ENCODE results near the gene ANAPC16.
"Not testable (repeated sequence)": the region's sequence is repeated elsewhere in the genome, so short reads cannot be mapped to it uniquely, and the experiment has no call there.

ANAPC16 gene

DNA sequence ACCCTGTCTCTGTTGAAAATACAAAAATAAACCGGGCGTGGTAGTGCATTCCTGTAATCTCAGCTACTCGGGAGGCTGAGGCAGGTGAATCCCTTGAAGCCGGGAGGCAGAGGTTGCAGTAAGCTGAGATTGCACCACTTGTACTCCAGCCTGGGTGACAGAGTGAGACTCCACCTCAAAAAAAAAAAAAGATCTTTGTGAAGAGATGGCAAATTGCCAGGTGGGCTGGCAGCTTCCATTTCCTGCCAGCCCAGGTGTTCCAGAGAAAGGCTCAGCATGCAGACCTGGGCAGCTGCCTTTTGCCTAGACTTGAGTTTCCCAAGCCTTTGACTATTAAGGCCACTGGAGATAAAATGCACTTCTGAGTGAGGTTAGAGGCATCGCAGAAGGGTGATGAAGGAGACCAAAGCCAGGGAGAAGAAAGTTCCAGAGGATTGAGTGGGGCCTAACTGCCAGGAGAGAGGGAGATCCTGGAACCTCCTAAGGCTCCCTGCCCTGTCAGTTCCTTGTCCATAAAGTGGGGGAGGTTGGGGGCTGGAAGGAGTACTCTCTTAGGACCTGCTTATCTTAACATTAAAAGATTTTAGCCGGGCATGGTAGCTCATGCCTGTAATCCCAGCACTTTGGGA is 47.9 kb downstream of the ANAPC16 start:
- no peak for DNase-seq (ENCODE audit: low read depth)

DNA sequence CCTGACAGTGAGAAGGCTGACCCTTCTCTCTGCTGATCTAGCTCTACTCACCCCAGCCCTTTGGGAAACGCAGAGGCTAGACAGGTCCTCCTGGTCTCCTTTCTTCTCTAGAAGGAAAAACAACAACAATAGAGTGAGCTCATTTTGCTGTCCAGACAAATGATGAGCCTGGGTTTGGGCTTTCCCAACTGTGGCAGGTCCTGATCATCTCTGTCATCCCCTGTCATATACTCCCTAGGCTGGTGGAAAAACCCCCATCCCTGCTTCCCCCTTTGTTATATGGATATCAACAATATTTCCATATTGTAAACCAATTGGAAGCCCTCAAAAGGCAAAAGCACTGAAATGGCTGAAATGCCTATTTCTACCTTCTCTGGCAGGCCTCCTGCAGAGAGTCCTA is 48.7 kb downstream of the ANAPC16 start:
- no peak for DNase-seq (ENCODE audit: low read depth)

DNA sequence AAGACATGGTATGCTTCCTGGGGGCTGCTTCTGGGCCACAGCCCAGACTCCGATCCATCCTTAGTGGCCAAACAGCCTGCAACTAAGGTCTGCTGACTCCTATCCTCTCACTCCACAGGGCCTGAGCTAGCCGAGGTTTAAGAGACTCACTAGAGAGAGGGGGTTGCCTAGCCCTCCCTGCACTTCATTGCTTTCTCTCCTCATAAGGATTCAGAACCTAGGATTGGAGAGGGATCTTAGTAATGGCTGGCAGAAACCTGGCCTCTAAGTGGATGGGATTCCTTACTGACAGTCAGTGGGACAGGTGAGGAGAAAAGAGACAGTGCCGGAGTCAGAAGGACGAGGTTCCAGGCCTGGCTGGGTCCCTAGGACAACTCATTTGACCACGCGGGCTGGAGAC is 49.7 kb downstream of the ANAPC16 start:
- DNase-seq (ENCODE audit: low read depth) = no peak

DNA sequence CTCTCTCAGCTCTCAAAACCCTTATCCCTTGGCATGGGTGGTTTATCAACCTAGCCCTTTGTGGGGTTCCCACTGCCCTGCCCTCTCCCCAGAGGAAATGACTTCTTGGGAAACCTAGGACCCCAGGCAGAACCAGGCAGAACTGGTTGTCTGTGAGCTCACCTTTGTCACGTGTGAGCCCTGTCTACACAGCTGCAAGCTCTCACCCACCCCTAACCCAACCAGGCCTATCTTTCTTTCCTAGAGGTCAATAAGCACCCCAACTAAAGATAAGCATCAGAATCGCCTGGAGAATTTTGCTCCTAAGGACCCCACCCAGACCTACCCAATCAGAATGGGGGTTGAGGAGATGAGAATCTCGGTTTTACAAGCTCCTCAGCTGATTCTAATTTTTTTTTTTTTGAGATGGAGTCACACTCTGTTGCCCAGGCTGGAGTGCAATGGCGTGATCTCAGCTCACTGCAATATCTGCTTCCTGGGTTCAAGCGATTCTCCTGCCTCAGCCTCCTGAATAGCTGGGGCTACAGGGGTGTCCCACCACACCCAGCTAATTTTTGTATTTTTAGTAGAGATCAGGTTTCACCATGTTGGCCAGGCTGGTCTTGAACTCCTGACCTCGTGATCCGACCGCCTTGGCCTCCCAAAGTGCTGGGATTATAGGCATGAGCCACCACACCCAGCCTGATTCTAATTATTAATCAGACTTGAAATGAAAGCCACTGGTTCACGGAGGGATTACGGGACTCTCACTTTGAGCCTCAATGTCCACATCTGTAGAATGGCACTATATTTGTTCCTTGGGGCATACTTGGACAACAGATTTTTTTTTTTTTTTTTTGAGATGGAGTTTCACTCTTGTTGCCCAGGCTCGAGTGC is 50.4 kb downstream of the ANAPC16 start:
- no peak for DNase-seq (ENCODE audit: low read depth)

DNA sequence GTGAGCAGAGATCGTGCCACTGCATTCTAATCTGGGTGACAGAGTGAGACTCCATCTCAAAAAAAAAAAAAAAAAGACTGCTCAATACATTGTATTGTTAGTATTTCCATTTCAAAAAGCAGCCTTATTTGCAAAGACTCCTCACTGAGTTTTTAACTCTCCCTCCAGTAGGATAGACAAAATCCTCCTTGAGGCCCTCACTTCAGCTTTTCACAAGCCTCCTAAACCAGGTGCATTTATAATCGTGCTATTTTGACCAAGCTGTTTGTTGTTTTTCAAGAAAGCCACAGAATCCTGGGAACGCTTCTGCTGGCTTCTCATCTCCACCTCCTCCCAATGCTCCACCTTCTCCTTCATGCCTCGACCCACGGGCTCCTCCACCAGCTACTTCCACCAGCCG is 51.6 kb downstream of the ANAPC16 start:
- DNase-seq (ENCODE audit: low read depth) = no peak

DNA sequence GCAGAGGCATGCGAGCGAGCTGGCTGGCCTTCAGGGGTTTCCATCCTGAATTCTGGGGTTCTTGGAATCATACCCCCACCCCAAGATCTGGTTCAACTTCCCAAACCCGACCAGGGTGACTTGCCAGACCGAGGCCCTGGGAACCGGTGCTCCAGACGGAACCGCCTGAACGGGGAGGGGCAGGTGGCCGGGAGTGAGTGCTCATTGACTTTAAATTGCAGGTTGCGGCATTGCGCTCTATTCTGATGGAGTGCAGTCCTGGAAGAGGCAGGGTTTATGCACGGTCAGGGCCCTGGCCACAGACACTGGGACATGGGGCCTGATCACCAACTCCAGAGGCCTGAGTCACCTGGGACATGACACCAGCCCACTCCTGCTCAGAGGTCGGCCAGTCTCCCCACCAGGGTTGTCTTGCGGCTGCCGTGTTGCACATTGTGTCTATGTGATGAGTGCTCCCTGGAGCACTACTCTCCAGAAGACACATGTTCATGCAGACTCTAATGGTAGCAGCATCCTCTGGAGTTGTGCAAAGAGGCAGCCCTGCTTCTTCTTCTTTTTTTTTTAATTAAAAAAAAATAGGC is 52.1 kb downstream of the ANAPC16 start:
- no peak for DNase-seq (ENCODE audit: low read depth)

DNA sequence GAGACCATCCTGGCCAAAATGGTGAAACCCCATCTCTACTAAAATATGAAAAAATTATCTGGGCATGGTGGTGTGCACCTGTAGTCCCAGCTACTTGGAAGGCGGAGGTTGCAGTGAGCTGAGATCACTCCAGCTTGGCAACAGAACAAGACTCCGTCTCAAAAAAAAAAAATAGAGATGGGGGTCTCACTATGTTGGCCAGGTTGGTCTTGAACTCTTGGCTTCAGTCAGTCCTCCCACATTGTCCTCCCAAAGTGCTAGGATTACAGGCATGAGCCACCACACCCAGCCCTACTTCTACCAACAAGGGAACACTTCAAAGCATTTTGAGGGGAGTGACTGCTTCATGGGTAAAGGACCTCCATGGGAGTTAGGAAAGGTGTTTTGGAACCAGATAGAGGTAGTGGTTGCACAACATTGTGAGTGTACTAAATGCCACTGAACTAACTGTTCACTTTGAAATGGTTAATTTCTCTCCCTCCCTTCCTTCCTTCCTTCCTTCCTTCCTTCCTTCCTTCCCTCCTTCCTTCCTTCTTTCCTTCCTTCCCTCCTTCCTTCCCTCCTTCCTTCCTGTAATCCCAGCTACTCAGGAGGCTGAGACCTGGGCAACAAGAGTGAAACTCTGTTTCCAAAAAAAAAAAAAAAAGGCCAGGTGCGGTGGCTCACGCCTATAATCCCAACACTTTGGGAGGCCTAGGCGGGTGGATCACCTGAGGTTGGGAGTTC is 52.8 kb downstream of the ANAPC16 start:
- not testable (repeated sequence) for DNase-seq (ENCODE audit: low read depth)

DNA sequence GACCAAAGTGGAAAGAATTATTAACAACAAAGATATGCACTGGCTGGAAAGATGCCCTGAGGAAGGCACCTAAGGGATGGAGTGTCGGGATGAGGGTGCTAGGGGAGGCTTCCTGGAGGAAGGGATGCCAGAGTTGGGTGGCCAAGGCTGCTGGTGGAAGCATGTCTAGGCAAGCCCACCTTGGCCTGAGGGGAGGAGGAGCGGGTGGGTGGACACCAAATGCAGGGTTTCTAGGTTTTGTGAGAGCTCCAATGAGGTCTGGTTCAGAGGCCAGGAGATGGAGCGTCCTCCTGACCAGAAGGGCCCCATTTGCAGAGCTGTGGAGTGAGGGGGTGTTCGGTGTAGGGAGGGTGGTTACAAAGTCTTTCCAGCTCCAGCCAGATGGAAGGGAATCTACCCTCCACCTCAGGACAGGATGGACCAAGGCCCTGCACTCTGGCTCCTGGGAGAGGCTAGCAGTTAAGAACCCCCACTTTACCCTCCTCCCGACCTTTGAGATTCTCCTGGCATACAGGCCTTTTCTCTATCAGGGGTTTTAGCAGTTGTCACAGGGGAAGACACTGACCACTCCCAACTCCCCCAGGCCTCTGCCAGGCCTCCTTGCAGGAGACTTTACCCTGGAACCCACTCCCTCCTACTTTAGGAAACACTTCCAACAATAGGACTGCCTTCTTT is 54.9 kb downstream of the ANAPC16 start:
- no peak for DNase-seq (ENCODE audit: low read depth)

DNA sequence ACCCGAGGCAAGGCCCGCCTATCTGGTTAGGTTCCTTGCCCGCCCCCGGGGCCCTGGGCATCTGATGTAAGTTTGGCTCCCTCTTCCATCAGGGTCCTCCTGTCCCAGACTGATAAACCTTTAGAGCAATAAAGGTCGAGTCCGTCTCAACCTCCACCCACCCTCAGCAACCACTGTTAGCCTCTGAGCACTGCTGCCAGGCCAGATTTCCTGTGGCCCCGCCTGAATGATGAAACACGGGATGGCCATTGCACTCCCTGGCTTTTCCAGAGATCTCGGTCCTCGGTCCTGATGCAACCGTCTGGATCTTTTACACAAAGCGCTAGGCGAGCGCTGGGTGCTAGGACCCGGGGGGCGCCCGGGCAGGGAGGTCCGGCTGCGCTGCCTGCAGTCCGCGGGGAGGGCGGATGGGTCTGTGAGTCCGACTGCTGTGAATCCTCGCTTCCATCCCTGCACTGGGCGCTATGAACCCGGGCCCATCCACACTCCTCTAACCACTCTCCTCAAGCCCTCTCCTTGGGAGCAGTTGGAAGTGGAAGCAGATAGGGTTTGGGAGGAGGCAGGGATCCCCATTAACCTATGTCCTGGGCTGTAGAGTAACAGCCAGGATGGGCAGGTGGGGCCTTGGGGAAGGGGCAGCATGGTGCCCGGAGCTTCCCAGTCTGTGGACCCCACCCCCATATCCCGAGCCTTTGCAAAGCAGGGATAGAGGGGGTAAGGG is 57.0 kb downstream of the ANAPC16 start:
- peak; percentile 96 for DNase-seq (ENCODE audit: low read depth)

DNA sequence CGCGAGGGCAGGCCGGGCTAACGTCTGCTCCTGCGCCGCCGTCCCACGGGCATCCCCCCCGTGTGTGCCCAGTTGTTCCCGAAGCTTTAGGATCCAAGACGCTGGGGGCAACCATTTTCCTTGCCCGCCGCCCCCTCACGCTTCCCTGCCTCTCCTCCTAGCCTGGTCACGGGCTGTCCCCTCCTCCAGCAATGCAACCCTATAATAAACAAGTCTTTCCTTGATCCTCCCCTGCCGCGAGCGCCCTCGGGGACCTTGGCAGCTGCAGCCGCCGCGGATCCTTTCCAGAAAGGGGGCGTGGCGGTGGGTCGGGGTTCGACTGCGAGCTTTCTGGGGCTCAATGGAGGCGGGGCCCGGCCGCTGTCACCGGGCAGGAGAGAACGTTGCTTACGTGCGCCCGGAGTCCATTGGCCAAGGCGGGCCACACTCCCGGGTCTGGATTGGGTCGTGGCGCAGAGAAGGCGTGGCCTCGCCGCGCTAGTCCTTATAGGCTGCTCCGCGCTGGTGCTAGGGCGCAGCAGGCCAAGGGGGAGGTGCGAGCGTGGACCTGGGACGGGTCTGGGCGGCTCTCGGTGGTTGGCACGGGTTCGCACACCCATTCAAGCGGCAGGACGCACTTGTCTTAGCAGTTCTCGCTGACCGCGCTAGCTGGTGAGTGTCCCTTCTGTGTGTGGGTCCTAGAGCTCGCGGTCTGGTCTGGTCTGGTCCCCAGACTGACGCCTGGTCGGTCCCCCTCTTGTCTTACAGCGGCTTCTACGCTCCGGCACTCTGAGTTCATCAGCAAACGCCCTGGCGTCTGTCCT is 57.8 kb downstream of the ANAPC16 start, which contains the start of gene DDIT4:
Gene DDIT4, plus strand, starts transcription at position 515 of the 803 bp plus-strand sequence. CDS start 293 bp downstream, outside the sequence.
- DNase-seq (ENCODE audit: low read depth) = peak; percentile 99

DNA sequence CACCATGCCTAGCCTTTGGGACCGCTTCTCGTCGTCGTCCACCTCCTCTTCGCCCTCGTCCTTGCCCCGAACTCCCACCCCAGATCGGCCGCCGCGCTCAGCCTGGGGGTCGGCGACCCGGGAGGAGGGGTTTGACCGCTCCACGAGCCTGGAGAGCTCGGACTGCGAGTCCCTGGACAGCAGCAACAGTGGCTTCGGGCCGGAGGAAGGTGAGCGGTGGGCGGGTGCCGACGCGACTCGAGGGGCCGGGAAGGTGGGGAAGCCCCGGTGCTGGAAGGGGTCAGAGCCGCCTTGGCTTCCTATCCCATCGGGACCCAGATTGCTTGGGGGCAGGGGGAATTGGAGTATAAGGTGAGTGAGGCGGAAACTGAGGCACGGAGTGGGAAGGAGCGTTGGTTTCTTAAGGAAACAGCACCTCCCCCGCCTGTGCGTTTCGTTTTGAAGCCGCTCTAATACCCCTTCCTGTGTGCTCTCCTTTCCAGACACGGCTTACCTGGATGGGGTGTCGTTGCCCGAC is 58.5 kb downstream of the ANAPC16 start:
- no peak for DNase-seq (ENCODE audit: low read depth)

DNA sequence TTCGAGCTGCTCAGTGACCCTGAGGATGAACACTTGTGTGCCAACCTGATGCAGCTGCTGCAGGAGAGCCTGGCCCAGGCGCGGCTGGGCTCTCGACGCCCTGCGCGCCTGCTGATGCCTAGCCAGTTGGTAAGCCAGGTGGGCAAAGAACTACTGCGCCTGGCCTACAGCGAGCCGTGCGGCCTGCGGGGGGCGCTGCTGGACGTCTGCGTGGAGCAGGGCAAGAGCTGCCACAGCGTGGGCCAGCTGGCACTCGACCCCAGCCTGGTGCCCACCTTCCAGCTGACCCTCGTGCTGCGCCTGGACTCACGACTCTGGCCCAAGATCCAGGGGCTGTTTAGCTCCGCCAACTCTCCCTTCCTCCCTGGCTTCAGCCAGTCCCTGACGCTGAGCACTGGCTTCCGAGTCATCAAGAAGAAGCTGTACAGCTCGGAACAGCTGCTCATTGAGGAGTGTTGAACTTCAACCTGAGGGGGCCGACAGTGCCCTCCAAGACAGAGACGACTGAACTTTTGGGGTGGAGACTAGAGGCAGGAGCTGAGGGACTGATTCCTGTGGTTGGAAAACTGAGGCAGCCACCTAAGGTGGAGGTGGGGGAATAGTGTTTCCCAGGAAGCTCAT is 59.0 kb downstream of the ANAPC16 start:
- DNase-seq (ENCODE audit: low read depth) = no peak

DNA sequence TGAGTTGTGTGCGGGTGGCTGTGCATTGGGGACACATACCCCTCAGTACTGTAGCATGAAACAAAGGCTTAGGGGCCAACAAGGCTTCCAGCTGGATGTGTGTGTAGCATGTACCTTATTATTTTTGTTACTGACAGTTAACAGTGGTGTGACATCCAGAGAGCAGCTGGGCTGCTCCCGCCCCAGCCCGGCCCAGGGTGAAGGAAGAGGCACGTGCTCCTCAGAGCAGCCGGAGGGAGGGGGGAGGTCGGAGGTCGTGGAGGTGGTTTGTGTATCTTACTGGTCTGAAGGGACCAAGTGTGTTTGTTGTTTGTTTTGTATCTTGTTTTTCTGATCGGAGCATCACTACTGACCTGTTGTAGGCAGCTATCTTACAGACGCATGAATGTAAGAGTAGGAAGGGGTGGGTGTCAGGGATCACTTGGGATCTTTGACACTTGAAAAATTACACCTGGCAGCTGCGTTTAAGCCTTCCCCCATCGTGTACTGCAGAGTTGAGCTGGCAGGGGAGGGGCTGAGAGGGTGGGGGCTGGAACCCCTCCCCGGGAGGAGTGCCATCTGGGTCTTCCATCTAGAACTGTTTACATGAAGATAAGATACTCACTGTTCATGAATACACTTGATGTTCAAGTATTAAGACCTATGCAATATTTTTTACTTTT is 59.7 kb downstream of the ANAPC16 start:
- no peak for DNase-seq (ENCODE audit: low read depth)

DNA sequence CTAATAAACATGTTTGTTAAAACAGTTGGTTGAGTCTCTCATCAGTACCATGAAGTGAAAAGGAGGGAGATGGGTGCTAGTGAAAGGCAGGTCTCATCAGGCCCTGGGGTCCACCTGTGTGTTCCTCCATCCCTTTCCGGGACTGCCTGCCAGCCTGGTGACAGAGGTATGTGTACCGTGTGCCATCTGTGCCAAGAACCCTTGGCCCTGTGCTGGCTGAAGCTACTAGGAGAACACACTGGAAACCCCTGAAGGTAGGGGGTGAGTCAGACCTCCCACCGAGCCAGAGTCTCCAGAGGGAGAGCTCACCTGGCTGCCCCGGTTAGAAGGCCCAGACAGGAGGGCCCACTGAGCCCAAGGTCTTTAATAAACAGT is 60.2 kb downstream of the ANAPC16 start:
- no peak for DNase-seq (ENCODE audit: low read depth)

DNA sequence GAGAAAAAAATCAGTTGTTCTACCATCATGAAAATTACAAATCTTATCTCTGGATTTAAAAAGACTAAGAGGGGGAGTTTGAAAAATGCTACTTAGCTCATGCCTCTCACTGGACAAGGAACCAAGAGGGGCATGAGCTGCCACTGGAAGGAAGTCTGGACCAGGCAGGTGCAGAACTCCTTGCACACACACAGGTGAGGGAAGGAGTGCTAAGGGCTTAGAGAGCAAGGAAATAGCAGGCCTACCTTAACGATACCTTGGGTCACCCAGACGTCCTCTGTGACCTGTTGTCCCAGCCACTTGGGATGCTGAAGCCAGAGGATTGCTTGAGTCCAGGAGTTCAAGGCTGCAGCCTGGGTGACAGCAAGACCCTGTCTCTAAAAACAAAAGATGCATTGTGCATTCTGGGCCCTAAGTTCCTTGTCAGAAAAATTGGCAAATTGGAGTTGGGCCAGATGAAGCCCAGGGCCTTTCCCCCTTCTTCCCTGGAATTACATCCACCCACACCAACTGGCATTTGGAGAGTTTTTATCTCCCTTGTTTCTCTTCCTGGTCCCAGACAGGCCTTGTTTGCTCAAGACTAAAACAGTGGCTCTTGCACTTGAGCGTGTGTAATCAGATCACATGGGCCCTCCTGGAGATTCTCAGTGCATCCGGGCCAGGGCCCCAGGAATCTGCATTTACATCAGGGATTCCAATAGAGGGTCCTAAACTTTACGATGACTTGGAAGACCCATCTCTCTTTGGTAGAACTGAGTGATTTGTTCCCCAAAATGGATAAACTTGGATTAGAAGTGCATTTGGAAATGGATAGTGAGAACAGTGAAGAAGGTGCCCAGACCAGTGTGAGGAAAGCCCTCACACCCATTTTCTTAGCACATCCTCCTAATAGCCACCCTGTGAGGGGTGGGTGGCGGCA is 60.9 kb downstream of the ANAPC16 start:
- no peak for DNase-seq (ENCODE audit: low read depth)

DNA sequence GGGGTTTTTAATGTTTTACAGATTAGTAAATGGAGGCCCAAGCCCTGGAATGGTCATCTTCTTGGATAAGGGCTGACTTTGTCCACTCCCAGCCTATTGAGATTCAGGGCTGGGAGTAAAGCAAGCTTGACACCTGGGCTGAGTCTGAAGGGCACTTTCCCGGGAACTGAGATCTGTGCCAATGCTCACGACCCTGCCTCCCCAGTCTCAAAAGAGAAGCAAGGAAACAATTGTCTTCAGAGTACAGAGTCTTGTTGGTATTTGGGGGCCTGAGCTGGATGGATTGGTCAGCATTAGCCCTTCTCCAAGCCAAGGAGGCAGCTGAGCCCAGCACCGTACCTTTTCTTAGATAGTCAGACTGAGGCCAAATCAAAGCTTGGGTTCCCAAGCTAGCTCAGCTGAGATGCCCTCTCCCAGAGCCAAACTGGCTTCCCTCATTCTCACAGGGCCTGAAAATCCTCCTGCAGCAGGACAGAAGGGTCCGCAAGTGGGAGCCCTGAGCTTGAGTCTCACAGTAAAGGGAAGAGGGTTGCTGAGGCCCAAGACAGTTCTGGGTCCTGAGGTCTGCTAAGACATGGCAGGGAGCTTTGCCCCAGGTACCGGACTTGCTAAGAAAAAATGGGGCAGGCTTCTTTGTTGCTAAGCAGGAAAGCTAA is 61.7 kb downstream of the ANAPC16 start:
- DNase-seq (ENCODE audit: low read depth) = no peak

DNA sequence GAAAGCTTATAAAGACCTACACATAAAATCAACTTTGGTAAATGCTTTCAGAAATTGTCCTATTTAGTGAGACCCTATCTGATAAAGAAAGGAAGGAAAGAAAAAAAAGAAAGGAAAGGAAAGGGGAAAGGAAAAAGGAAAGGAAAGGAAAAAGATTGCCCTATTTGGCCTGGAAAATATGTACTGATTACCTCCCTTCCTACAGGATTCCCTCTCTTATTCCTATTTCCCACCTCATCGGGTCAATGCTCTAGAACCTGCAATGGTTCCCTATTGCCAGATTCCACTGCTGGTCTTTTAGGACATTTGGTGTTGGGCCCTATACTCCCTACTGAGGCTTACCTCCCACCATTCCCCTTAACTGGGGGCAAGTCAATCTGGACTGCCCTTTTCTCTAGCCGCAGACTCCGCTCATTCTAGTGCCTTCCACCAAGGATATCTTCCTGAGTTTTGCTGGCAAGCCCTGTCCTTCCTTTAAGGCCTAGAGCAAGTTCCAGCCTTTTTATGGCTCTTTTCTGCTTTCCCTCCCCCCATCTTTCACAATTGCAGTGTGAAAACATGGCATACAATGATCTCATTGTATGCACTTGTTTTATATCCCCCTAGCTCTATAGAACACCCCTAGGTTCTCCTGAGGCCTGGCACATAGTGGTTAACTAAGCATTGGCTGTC is 62.3 kb downstream of the ANAPC16 start:
- no peak for DNase-seq (ENCODE audit: low read depth)

All from stromal cell of bone marrow (primary cell).